GM21367 (cell line): ENCODE results near the gene DUSP18.
"Not testable (repeated sequence)": the region's sequence is repeated elsewhere in the genome, so short reads cannot be mapped to it uniquely, and the experiment has no call there.

Experiments used
- ATAC-seq: cut with Tn5 transposase; IDR thresholded peaks from one replicate; pipeline ENCODE4 v1.9.1; 2021; ENCODE audit not compliant: unreplicated experiment

DUSP18 gene

DNA sequence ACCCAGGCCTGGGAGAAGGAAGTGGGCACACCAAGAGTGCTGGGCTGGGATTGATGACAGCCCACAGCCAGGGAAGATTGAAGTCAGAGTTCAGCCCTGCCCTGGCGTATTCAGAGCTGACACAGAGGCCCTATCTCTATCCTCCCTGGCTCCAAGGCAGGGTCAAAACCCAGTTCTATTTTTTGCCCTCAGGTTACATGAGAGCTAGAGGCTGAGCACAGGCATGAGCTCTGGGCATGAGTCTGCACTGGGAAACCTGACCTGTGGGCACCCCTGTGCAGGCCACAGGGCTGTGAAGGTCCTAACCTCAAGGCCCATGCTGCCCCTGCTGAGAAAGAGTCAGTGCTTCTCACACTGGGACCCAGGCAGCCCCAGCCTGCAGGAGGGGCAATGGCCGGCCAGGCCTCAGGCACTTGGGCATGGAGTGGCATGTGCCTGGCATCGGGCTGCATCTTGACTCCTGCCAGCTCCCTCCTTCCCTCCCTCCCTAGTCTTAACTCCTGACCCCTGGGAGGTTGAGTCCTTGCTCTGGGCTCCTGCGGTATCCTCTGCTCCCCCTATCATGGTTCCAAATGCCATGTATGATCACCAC, 26.7 kb downstream of the DUSP18 start:
- no peak for ATAC-seq

DNA sequence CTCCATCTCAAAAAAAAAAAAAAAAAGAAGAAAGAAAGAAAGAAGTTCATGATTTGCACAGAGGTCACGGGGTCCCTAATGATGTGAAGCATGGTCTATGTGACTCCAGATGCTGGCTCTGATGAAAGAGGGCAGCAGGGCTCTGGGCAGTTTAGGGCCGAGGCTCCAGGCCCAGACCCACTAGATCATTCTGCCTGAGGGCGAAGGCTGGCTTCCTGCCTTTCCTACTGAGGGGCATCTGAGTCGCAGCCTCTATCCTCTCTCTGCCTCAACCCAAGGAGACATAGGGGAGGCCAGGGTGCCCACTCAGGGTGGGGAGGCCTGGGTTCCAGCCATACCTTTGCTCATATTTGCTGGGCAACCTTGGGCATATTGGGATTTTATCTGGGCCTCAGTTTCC, 27.3 kb downstream of the DUSP18 start:
- no peak for ATAC-seq

DNA sequence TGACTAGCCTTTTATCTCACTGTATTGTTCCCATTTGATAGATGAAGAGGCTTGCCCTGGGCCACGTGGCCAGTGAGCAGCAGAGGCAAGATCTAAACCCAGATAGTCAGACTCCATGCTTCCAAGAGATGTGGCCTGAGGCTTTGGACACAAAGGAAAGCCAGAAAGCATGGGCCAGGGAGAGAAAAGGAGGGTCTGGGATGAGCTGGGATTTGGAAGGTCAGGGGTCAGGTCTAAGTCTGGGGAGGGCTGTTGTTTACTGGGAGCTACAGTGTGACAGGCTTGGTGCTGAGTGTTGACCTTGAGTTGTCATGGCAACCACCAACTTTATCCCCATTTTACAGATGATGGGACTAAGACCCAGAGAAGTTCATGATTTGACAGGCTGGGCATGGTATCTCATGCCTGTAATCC, 30.0 kb downstream of the DUSP18 start:
- ATAC-seq = no peak

DNA sequence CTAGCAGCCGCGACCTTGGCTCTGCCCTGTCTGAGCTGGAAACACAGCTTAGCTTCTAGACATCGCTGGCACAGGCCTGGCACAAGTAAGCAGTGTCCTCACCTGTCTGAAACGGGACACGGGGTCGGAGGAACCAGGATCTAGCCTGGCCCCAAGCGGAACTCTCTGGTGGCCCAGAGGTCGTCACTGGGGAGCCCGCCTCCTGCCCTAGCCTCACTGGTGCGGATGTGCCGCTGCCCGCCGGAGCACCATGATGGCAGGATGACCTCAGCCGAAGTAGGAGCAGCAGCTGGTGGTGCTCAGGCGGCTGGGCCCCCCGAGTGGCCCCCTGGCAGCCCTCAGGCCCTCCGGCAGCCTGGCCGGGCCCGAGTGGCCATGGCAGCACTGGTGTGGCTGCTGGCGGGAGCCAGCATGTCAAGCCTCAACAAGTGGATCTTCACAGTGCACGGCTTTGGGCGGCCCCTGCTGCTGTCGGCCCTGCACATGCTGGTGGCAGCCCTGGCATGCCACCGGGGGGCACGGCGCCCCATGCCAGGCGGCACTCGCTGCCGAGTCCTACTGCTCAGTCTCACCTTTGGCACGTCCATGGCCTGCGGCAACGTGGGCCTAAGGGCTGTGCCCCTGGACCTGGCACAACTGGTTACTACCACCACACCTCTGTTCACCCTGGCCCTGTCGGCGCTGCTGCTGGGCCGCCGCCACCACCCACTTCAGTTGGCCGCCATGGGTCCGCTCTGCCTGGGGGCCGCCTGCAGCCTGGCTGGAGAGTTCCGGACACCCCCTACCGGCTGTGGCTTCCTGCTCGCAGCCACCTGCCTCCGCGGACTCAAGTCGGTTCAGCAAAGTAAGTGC, 31.2 kb downstream of the DUSP18 start:
- ATAC-seq = no peak

DNA sequence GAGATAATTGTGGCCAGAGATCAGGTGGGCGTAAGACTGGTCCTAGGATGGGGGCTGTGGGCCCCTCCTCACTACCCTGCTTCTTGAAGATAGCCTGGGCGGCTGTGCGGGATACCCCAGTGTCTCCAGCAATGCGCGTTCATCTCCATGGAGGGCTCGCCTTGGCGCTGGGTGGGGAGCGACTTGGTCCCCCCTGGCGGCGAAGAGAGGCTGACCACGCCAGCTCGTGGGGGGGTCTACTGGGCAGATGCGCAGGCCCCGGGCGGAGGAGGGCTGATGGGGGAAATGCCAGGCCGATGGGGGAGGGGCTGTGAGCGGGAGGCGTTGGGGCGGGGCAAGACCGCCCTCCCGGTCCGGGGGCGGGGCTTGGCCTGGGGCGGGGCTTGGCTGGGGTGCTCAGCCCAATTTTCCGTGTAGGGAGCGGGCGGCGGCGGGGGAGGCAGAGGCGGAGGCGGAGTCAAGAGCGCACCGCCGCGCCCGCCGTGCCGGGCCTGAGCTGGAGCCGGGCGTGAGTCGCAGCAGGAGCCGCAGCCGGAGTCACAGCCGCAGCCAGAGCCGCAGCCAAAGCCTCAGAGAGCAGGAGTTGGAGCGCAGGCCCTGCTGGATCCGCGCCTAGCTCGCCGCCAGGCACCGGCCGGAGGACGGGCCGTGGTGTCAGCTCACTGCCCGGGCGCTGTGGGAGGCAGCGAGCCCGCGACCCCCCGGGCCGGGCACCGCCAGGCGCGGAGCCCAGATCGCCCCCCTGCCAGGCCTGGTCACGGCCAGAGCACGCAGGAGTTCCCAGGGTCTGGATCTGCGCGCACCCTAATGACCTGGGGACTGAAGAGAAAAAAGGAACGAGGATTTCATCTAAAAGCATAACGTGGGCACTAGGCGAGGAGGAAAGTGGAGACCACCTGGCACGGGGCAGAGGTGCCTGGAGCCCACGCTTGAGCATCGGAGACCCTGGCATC, 32.1 kb downstream of the DUSP18 start, which contains the start of gene SLC35E4:
Gene SLC35E4 (plus strand): TSS at position 509 of the 953 bp plus-strand sequence. CDS start 670 bp downstream, outside the sequence.
- ATAC-seq = peak; percentile 59

DNA sequence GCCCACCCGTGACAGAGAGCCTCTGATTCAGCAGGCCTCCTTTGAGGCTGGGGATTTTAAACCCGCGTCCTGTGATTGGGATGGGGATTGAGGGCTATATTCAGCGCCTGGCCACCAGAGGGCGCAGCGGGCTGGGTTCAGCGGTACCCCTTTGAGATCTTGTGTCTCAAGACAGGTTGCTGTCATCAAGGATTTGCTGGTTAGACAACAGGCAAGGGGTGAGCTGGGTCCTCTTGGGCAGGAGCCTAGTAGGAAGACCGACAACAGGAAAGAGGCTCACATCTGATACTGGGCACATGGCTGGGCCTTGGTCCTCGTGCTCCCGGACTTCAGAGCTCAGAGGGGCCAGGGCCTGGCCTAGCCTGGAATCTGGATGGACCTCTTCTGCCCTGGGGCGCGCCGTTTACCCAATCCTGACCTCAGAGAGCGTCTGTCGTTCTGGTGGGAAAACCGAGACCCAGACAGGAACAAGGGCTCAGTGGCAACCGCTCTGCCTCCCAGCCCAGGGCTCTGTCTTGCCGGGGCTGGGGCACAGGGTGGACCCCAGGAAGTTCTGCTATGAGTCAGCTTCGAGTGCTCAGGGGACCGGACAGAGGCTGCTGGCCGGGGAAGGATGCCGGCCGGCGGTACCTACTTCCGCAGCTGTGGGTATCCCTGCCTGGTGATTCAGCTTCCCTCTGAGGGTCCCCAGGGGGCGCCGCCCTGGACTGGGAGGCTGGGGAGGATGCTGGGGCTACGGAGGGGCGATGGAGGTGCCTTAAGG, 33.0 kb downstream of the DUSP18 start:
- ATAC-seq = peak; percentile 37

DNA sequence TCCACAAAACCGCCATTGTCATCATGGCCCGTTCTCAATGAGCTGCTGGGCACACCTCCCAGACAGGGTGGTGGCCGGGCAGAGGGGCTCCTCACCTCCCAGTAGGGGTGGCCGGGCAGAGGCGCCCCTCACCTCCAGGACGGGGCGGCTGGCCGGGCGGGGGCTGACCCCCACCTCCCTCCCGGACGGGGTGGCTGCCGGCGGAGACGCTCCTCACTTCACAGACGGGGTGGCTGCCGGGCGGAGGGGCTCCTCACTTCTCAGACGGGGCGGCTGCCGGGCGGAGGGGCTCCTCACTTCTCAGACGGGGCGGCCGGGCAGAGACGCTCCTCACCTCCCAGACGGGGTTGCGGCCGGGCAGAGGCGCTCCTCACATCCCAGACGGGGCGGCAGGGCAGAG, 36.2 kb downstream of the DUSP18 start:
- ATAC-seq = not testable (repeated sequence)

DNA sequence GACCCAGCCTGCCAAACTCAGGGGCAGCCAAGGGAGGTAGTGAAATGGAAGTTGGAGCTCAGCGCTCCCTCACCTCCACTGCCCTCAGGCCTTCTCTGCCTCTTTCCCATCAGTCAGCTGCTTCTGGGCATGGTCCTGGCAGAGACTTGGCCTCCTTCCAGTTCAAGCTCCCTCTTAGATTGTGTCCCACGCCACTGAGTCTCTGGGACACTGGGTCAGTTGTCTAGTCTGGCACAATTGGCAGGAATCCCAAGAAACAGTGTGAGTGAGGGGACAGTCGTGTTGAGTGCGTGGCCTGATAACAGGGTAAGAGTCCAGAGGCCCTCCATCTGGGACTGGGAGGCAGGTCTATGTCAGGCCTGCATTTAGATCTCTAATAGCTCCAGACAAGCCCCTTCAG, 39.2 kb downstream of the DUSP18 start:
- no peak for ATAC-seq

DNA sequence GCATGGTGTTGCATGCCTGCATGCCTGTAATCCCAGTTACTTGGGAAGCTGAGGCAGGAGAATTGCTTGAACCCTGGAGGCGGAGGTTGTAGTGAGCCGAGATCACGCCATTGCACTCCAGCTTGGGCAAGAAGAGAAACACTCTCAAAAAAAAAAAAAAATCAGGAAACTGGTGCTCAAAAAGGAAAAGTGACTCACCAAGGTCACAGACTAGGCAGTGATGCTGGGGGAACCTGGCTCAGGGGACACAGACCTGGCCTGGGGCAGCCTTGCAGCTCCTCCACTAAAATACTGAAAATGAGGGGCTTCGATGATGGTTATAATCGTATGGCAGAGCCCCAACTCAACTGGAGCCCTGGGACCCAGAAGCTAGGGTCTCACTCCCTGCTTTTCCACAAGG, 40.2 kb downstream of the DUSP18 start:
- ATAC-seq = no peak

DNA sequence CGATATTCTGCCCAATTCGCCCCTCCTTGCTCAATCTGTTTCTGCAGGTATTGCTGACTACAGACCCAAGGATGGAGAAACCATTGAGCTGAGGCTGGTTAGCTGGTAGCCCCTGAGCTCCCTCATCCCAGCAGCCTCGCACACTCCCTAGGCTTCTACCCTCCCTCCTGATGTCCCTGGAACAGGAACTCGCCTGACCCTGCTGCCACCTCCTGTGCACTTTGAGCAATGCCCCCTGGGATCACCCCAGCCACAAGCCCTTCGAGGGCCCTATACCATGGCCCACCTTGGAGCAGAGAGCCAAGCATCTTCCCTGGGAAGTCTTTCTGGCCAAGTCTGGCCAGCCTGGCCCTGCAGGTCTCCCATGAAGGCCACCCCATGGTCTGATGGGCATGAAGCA, 41.3 kb downstream of the DUSP18 start:
- ATAC-seq = no peak

DNA sequence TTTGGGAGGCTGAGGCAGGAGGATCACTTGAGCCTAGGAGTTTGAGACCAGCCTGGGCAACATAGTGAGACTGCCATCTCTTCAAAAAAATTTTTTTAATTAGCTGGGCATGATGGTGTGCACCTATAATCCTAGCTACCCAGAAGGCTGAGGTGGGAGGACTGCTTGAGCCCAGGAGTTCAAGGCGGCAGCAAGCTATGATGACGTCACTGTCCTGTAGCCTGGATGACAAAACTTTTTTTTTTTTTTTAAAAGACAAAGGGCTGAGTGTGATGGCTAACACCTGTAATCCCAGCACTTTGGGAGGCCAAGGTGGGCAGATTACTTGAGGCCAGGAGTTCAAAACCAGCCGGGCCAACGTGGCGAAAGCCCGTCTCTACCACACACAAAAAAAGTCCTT, 47.8 kb downstream of the DUSP18 start:
- not testable (repeated sequence) for ATAC-seq

DNA sequence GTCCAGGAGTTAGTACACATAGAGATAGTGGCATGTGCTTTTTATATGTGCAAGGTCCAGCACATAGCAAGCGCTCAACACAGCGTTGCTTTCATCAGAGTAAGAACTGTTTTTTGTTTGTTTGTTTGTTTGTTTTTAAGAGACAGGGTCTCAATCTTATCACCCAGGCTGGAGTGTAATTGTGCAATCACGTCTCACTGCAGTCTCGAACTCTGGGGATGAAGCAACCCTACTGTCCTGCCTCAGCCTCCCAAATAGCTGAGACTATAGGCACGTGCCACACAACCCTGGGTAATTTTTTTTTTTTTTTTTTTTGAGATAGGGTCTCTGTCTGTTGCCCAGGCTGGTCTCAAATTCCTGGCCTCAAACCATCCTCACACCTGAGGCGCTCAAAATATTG, 49.9 kb downstream of the DUSP18 start:
- ATAC-seq = no peak

DNA sequence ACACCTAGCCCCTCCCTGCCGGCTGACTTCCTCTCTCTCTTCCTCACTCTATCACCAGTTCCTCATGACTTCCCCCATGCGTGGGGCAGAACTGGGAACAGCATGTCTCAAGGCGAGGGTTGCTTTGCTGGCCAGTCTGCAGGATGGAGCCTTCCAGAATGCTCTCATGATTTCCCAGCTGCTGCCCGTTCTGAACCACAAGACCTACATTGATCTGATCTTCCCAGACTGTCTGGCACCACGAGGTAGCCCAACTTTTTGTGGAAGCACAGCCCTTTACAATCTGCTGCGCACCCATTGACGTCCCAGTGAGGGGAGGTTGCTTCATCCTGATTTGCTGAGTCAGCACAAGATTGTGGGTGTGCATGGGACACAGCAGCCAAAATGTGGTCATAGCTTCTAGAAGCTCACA, 52.1 kb downstream of the DUSP18 start:
- no peak for ATAC-seq

DNA sequence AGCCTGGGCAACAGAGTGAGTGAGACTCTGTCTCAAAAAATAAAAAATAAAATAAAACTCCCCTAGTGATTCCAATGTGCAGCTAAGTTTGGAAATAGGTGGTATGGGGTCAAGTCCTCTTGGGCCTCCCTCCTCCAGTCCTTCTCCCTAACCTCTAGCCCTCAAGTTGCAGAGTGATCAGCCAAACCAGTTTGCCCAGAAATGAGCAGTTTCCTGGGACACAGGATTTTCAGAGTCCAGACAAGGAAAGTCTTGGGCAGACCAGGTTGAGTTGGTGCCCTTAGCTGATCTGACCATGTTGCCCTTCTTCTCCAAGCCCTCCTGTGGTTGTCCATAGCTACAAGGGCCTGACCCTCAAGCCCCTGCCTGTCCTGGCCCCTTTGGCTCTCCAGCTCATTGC, 52.8 kb downstream of the DUSP18 start:
- ATAC-seq = no peak

DNA sequence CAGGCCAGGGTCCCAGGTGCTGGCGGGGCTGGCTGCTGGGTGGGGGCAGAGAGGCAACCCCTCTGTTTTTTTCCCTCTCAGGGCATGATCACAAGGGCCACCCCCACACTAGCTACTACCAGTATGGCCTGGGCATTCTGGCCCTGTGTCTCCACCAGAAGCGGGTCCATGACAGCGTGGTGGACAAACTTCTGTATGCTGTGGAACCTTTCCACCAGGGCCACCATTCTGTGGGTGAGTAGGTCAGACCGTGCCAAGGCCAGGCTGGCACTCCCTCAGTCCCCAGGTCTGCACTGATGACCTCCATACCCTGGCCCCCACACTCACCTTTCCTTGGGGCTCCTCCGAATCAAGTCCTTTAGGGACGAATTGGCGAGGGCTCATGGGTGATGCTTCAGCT, 53.4 kb downstream of the DUSP18 start:
- ATAC-seq = no peak

DNA sequence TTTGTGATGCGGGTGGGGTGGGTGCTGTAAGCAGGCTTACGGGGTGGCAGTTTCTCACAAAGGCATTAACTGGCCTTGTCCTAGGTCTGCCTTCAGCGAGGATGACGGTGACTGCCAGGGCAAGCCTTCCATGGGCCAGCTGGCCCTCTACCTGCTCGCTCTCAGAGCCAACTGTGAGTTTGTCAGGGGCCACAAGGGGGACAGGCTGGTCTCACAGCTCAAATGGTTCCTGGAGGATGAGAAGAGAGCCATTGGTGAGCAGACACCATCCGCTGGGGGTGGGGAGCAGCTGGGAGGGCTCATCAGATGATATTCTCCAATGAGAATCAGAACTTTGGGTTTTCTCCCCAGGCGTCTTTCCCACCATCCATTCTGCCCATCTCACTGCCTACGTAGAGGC, 54.9 kb downstream of the DUSP18 start:
- no peak for ATAC-seq
